HG02943 (cell line): Measurements from ENCODE around the gene CCM2.
"Not testable (repeated sequence)": the region's sequence is repeated elsewhere in the genome, so short reads cannot be mapped to it uniquely, and the experiment has no call there.

Source experiments
- ATAC-seq: cut with Tn5 transposase; IDR thresholded peaks from one replicate; pipeline ENCODE4 v1.9.1; 2021; ENCODE audit warnings: mild to moderate bottlenecking, low read depth, moderate library complexity; ENCODE audit not compliant: unreplicated experiment

Gene CCM2

DNA sequence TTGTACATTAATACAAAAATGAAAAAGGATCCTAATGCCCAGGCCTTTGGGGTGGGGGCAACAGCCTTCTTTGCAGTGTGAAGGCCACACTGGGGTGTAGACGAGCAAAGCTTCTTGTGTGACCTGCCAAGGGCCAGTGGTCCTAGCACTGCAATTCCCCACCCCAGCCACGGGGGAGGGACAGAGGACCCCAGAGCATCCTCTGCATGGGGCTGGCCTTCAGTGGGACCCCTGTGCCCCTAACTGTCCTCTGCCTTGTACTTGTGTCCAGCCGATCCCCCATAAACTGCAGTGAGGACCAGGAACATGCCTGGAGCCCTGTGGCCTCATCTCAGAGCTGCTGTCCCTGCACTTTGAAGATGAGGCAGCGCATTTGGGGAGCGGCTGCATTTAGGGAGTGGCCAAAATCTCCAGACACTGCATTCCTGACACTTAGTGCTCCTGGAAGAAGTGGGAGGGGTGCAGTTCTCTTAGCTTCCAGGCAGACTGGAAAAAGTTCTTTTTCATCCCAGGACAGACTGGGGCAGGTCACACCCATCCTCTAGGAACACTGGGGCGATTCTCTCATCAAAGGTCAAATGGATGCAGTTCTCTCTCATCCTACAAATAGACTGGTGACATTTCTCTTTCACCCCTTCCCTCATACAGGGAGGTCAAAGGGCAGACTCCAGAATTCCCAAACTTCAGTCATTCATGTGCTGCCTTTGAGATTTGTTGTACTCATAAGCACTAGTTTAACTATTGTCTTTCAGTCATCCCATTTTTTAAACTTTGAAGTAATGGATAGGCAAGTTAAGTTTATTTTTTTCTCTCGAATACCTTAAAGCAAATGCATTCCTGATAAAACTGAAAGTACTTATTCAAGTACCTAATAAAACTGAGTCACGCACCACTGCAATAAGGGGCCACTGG, 20.3 kb upstream of the CCM2 start:
- ATAC-seq = no peak

DNA sequence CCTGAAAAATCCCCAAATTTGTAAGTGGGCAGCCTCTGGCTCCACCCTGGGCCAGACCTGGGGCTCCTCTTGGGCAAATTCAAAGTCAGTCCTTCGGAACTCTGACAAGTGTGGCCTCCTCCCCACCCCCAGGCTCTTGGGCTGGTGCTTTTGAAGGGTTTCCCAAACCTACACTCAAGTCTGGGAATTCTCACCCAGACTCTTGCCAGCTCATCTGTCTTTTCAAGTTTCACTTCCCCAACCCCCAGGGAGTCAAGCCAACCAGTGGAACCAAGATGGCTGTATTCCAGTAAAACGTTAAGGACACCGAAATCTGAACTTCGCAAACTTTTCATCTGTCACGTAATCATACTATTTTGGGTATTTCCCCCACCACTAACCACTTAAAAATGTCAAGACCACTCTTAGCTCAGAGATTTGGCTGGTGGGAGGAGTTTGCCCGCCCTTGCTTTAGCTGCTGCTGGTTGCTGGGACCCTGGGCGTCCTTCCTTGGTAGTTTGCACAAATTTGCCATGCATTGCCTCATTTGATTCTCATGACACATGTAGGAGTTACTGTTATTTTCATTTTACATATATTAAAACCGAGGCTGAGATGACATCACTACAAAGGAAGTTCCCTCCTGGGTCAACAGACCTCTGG, 19.5 kb upstream of the CCM2 start:
- ATAC-seq = peak; percentile 38

DNA sequence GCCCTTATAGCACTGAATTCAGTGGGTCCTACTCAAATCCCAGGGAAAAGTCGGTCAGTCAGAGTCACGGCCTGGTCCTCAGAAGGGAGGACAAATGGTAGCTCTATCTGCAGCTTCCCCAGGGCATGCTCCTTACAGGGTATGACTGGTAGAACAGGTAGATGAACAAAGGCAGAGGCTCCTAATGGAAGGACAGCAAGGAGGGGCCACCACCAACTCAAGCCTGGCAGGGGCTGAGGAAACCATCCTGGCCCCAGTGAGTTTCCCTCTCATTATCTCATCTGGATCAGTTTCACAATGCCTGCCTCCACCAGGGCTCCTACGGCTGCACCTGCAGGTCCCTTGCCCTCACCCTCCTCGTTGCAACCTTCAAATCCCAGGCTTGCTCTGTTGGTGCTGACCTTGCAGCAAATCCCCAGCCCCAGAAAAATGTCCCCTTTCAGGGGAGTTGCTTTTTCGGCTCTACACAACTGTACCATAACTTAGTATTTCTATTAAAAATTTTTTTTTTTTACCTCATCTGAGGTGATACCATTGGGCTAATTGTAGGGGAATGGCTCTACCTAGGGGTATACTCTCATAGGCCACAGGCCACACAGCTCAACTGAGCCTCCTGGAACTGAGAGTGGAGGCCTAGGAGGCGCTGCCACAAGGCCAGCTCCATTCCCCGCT, 18.8 kb upstream of the CCM2 start:
- ATAC-seq = peak; percentile 3

DNA sequence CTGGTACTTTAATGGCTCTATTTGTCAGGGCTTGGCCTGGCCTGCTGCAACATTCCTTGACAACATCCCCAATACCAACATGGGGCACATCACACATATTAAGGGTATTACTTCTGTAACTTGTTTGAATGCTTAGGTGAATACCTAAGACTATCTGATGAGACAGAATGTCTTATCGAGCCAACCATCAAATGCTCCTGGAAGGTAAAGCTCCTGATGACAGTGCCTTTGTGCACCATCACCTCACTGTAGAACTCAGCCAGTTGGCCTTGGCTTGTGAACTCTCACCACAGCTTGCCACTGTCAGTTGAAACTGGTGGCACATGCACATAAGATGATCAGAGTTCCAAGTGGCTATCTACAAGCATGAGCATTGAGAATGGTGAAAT, 17.5 kb upstream of the CCM2 start:
- ATAC-seq = no peak

DNA sequence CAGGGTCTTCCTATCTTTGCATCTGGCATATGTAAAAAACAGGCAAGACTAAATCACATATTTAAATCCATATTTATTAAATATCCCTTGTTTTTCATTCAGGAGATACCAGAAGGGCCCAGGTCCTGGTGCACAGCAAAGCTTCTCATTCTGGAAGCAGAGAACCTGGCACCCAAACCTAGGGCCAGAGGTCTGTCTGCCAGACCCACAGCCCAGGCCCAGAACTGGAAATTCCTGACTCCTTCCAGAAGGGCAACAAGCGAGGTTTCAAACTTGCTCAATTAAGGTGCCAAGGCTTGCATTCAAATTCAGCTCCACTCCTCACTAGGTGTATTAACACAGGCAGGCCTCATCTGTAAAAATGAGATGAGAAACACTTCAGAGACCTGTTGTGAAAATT, 17.0 kb upstream of the CCM2 start:
- no peak for ATAC-seq

DNA sequence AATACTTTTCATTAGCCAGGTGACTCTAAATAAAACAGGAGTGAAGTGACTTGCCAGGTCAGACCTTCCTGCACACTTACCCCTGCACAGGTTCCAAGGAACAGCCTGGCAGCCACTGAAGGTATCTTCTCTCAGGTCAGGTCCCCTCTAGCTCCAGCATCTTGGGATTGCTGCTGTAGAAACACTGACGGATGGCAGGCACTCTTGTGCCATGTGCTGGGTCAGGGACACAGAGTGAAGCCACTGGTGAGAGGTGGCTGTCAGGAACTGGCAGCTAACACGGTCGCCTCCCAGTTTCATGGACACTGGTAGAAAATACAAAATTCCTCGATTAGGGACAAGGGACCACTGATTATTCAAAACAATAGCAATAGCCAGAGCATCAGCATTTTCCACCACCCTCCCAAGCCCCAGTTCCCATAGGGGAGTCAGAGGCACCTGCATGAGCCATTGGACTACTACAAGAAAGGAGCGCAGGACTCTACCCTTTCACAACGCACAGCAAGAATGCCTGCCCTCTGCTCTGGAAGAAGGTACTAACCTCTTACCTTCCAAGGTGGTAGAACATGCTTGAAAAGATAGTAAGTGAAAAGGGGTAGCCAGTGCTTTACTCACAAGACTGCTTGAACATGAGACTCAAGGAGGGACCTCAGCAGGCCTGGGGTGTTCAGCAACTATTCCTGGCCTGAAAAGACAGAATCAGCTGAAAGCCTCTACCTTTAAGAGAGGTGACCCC, 16.1 kb upstream of the CCM2 start:
- no peak for ATAC-seq

DNA sequence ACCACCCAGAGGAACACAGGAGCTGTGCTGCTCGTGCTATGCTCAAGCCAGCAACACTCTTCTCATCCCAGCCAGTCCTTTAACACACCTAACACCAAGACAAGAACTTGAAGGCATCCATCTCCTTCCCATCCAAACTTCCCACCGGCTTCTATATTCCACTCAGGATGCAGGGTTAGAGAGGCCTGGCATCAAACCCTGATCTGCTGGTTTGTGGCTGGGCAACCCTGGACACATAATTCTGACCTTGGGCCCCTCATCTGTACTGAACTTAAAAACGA, 15.6 kb upstream of the CCM2 start:
- ATAC-seq = no peak

- no peak for ATAC-seq
Observed at GRCh38 chr7:44985033-44985695, 14.8 kb upstream of the CCM2 start.

DNA sequence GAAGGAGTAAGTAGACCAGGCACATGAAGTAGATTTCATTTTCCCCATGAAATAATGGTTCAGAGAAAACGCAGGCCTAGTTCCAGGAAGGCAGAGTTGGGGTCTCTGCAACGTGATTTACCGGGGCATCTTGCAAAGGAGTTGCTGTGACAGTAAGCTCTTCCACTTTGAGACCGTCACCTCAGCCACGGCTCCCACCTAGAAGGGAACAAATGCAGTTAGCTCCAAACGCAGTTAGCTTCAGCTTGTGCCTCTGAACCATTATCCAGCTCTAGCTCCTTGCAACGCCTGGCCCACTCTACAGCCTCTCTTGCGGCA, 14.1 kb upstream of the CCM2 start:
- no peak for ATAC-seq

DNA sequence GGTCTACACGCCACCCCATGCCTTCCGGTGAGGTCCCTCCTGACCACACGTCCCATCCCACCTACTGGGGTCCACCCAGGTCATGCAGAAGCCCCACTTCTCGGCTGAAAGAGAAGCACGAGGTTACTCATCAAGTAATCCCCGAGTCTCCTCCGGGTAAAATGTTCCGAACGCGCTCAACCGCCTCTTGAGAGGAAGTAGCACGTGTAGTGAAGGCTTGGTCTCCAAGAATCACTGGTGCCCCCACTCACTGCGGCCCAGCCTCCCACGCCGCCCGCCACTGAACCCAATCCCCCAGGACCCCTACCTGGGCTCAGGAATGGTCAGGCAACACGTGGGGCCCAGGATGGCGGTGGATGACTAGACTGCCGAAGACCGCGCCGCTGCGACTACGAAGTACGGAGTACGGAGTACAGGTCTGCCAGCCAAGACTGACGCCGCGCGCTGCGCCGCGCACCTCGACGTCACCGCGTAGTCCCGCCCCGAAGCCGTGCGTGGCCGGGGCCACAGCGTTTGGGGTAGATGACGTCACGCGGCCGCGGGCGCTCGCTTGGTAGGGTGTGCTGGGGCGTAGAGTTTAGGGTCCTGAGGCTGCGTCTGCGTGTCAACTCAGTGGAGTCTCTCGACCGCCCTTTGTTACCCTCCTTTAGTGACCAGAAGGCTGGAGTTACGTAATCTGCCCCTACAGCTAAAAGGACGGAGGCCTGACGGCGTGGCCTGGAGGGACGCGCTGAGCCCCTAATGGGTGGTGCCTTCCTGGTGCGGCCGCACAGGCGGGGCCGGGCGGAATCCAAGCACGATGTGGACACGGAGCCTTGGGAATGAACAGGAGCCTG, 13.6 kb upstream of the CCM2 start:
- peak; percentile 93 for ATAC-seq

- ATAC-seq = no peak
Observed at GRCh38 chr7:44987457-44987856, 12.5 kb upstream of the CCM2 start.

DNA sequence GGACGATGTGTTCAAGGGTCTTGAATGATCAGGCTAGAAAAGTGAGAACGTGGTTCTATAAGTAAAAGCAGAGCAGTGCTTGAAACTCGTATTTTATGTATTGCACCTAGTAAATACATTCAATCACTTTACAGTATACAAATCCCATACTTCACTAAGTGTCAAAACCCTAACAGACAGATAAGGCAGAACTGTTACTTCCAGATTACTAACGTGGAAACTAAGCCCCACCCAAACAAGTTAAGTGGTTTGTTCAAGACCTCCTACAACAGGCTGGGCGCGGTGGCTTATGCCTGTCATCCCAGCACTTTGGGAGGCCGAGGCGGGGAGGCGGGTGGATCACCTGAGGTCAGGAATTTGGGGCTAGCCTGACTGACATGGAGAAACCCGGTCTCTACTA, 12.0 kb upstream of the CCM2 start:
- ATAC-seq = no peak

GRCh38 chr7:44988701-44989100, 11.3 kb upstream of the CCM2 start:
- no peak for ATAC-seq

GRCh38 chr7:44989132-44989531, 10.9 kb upstream of the CCM2 start:
- ATAC-seq = no peak

GRCh38 chr7:44990109-44991023, 9.6 kb upstream of the CCM2 start:
- ATAC-seq = no peak

DNA sequence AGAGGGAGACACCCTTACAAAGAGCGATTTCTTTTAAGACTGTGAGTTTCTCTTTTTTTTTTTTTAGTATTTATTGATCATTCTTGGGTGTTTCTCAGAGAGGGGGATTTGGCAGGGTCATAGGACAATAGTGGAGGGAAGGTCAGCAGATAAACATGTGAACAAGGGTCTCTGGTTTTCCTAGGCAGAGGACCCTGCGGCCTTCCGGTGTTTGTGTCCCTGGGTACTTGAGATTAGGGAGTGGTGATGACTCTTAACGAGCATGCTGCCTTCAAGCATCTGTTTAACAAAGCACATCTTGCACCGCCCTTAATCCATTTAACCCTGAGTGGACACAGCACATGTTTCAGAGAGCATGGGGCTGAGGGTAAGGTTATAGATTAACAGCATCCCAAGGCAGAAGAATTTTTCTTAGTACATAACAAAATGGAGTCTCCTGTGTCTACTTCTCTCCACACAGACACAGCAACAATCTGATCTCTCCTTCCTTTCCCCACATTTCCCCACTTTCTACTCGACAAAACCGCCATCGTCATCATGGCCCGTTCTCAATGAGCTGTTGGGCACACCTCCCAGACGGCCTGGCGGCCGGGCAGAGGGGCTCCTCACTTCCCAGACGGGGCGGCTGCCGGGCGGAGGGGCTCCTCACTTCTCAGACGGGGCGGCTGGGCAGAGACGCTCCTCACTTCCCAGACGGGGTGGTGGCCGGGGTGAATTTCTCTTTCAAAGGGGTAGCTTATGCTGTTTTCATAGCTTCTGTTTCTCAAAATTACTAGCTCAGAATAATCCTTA, 7.8 kb upstream of the CCM2 start:
- not testable (repeated sequence) for ATAC-seq

GRCh38 chr7:44994877-44995554, 5.0 kb upstream of the CCM2 start:
- no peak for ATAC-seq
